ENCODE data around the gene PYROXD2. TPM values are rescaled to one million over a fixed set of nuclear protein-coding genes. Genes with fewer than 3 reads are reported as not detected.
A peak's percentile ranks its signal among the peaks of the same experiment; 100 is the strongest.

The PYROXD2 gene
- total RNA-seq, 4 donors from 2014 or later = 4.2 to 18.5 (median 7.4) TPM

DNA sequence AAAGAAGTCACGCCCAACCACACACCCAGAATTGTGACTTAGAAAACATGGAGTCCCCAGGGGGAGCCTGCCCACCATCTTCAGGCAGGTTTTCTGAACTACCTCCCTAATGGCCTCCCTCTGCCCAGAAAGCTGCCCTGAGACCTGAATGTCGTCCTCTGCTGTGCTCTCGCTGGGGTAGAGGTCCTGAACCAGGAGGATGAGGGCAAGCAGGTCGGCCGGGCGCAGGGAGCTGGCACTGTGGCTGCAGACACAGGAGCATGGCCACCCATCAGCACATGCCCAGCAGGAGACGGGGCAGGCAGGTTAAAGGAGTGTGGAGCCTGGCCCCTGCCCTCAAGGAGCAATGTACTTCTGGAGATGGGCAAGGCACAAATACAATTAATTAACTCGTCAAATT lies 15.4 kb upstream of the PYROXD2 start:
- no peak overlapping the region for H3K4me3 ChIP-seq
- no peaks in the 10 kb centered on the region for H3K4me1 ChIP-seq
- no peak for TF ChIP-seq EP300 (IDR thresholded peaks at IDR 0.05)
- TF ChIP-seq CTCF (IDR thresholded peaks at IDR 0.05) = no peak
- TF ChIP-seq POLR2A (IDR thresholded peaks at IDR 0.05) = no peak
- no peak for TF ChIP-seq POLR2AphosphoS5 (IDR thresholded peaks at IDR 0.05)
- H3K9me3 ChIP-seq = peaks cover 0 to 15% (median 0%) of the 10 kb centered on the region in 3 donors
- peaks cover 3 to 98% of the 10 kb centered on the region in 2 donors for H3K36me3 ChIP-seq
- 90 to 100% methylated on average over 2 of the region's 8 CpGs for WGBS, 2 donors (ENCODE audit: low coverage in 1 of 2)
- no peak for ATAC-seq
- no peaks in the 10 kb centered on the region for H3K27me3 ChIP-seq
- H3K27ac ChIP-seq = no peak overlapping the region

- Histone ChIP-seq H3K27ac (no peak overlapping the region), H3K9me3 (peaks cover 0 to 15% (median 0%) of the 10 kb centered on the region in 3 donors), H3K27me3 (no peaks in the 10 kb centered on the region), H3K4me1 (no peaks in the 10 kb centered on the region), H3K36me3 (peaks cover 3 to 98% of the 10 kb centered on the region in 2 donors), H3K4me3 (no peak overlapping the region)
- no peak for ATAC-seq
- WGBS, 2 donors (ENCODE audit: low coverage in 1 of 2) = 88 to 96% methylated on average over 8 to 11 of the region's 22 CpGs
- TF ChIP-seq CTCF (IDR thresholded peaks at IDR 0.05) (no peak), POLR2A (IDR thresholded peaks at IDR 0.05) (no peak), EP300 (IDR thresholded peaks at IDR 0.05) (no peak), POLR2AphosphoS5 (IDR thresholded peaks at IDR 0.05) (no peak)
Measured at GRCh38 chr10:98429320-98430072, 14.5 kb upstream of the PYROXD2 start.

GRCh38 chr10:98427011-98427515 lies 12.1 kb upstream of the PYROXD2 start:
- no peak for ATAC-seq
- H3K27me3 ChIP-seq = no peaks in the 10 kb centered on the region
- H3K4me3 ChIP-seq = no peak overlapping the region
- no peak overlapping the region for H3K27ac ChIP-seq
- H3K9me3 ChIP-seq = peaks cover 0 to 1% (median 0%) of the 10 kb centered on the region in 3 donors
- H3K36me3 ChIP-seq = peaks cover 0 to 98% of the 10 kb centered on the region in 2 donors
- TF ChIP-seq POLR2A (IDR thresholded peaks at IDR 0.05) (no peak), CTCF (IDR thresholded peaks at IDR 0.05) (no peak), EP300 (IDR thresholded peaks at IDR 0.05) (no peak), POLR2AphosphoS5 (IDR thresholded peaks at IDR 0.05) (no peak)
- WGBS, 2 donors (ENCODE audit: low coverage in 1 of 2) = no CpG with 5 or more reads among the region's 7 CpGs
- no peaks in the 10 kb centered on the region for H3K4me1 ChIP-seq

- WGBS, 2 donors (ENCODE audit: low coverage in 1 of 2) = 100% methylated on average over 1 to 4 of the region's 21 CpGs
Measured at GRCh38 chr10:98425511-98426352, 10.8 kb upstream of the PYROXD2 start.

More at GRCh38 chr10:98425511-98426352, 10.8 kb upstream of the PYROXD2 start:
- no peaks in the 10 kb centered on the region for H3K4me1 ChIP-seq
- H3K4me3 ChIP-seq = no peak overlapping the region
- H3K36me3 ChIP-seq = peaks cover 0 to 94% of the 10 kb centered on the region in 2 donors
- no peaks in the 10 kb centered on the region for H3K27me3 ChIP-seq
- peak; percentile 42 for ATAC-seq
- TF ChIP-seq CTCF (IDR thresholded peaks at IDR 0.05) (peak in 3 of 4 experiments; percentile 25 to 67 (median 42)), POLR2AphosphoS5 (IDR thresholded peaks at IDR 0.05) (no peak)
- H3K9me3 ChIP-seq = no peaks in the 10 kb centered on the region
- no peak overlapping the region for H3K27ac ChIP-seq
